DOHH2 (cell line): ENCODE measurements around the gene S100A3.

ENCODE experiments used
- H3F3A ChIP-seq: fragments of 200-600 bp; sonication (generic), shearing (Covaris generic); 2 replicates; pipeline ENCODE4 v1.6.0; 2016; ENCODE audit warnings: antibody characterized with exemption, mild to moderate bottlenecking; ENCODE audit not compliant: control insufficient read depth, insufficient read depth
- H3K27ac ChIP-seq: fragments of 200-600 bp; sonication (generic); 2 replicates; pipeline ENCODE4 v1.5.1; 2014; ENCODE audit warnings: low read depth, mild to moderate bottlenecking, low read length, moderate library complexity
- H3K27me3 ChIP-seq: fragments of 200-600 bp; sonication (generic); 2 replicates; pipeline ENCODE4 v1.6.1; 2014; ENCODE audit warnings: mild to moderate bottlenecking, low read length, mixed read lengths; ENCODE audit not compliant: control insufficient read depth
- H3K36me3 ChIP-seq: fragments of 200-600 bp; sonication (generic); 2 replicates; pipeline ENCODE4 v1.6.1; 2014; ENCODE audit warnings: mild to moderate bottlenecking, low read length, moderate library complexity, mixed read lengths; ENCODE audit not compliant: control insufficient read depth
- H3K4me1 ChIP-seq: fragments of 200-600 bp; sonication (generic); 2 replicates; pipeline ENCODE4 v1.6.1; 2014; ENCODE audit warnings: mild to moderate bottlenecking, low read length, mixed read lengths; ENCODE audit not compliant: control insufficient read depth
- H3K4me2 ChIP-seq: fragments of 200-600 bp; sonication (generic); 2 replicates; pipeline ENCODE4 v1.6.0; 2014; ENCODE audit warnings: mild to moderate bottlenecking, low read length, moderate library complexity
- H3K4me3 ChIP-seq: fragments of 200-600 bp; sonication (generic); 2 replicates; pipeline ENCODE4 v1.5.1; 2014; ENCODE audit warnings: mild to moderate bottlenecking, low read length, mixed read lengths
- H3K79me2 ChIP-seq: fragments of 200-600 bp; sonication (generic); 2 replicates; pipeline ENCODE4 v1.6.1; 2014; ENCODE audit warnings: mild to moderate bottlenecking, low read length, mixed read lengths; ENCODE audit not compliant: control insufficient read depth
- H3K9me2 ChIP-seq: fragments of 200-600 bp; sonication (generic); replicated peaks from 2 replicates; pipeline ENCODE4 v1.6.1; 2014; ENCODE audit warnings: mild to moderate bottlenecking, low read length, mixed read lengths; ENCODE audit not compliant: control insufficient read depth
- H3K9me3 ChIP-seq: fragments of 200-600 bp; sonication (generic); 2 replicates; pipeline ENCODE4 v1.6.1; 2014; ENCODE audit warnings: antibody characterized with exemption, low read length, mixed read lengths; ENCODE audit not compliant: control insufficient read depth, insufficient read depth
- H4K20me1 ChIP-seq: fragments of 200-600 bp; sonication (generic); 2 replicates; pipeline ENCODE4 v1.6.0; 2014; ENCODE audit warnings: low read depth, mild to moderate bottlenecking, antibody characterized with exemption, low read length, moderate library complexity; ENCODE audit not compliant: control insufficient read depth, insufficient read depth
- EZH2phosphoT487 ChIP-seq: fragments of 200-600 bp; sonication (generic); IDR thresholded peaks from 2 replicates; pipeline ENCODE4 v1.6.1; 2017; ENCODE audit warnings: borderline replicate concordance, mild to moderate bottlenecking, antibody characterized with exemption, low read length, moderate library complexity, mixed read lengths
- TF ChIP-seq, protein P1 (sequence below): fragments of 200-600 bp; sonication (generic); IDR thresholded peaks from one replicate; pipeline ENCODE4 v1.5.1; 2014; ENCODE audit warnings: antibody characterized with exemption, mild to moderate bottlenecking, low read depth, low read length; ENCODE audit not compliant: poor library complexity, severe bottlenecking

Gene S100A3

GRCh38 chr1:153537376-153537730 lies 11.7 kb downstream of the S100A3 start:
- Histone ChIP-seq H3K4me2 (no peak overlapping the region), H3F3A (no peaks in the 10 kb centered on the region), H3K4me3 (no peak overlapping the region), H3K9me3 (no peaks in the 10 kb centered on the region), H3K27me3 (peaks cover 26% of the 10 kb centered on the region), H3K79me2 (no peaks in the 10 kb centered on the region), H3K9me2 (no peaks in the 10 kb centered on the region), H3K36me3 (no peaks in the 10 kb centered on the region), H3K4me1 (peaks cover 6% of the 10 kb centered on the region; the same call in 1 of the 2 replicates), H4K20me1 (no peaks in the 10 kb centered on the region), H3K27ac (no peak overlapping the region)
- TF ChIP-seq, protein P1, sequence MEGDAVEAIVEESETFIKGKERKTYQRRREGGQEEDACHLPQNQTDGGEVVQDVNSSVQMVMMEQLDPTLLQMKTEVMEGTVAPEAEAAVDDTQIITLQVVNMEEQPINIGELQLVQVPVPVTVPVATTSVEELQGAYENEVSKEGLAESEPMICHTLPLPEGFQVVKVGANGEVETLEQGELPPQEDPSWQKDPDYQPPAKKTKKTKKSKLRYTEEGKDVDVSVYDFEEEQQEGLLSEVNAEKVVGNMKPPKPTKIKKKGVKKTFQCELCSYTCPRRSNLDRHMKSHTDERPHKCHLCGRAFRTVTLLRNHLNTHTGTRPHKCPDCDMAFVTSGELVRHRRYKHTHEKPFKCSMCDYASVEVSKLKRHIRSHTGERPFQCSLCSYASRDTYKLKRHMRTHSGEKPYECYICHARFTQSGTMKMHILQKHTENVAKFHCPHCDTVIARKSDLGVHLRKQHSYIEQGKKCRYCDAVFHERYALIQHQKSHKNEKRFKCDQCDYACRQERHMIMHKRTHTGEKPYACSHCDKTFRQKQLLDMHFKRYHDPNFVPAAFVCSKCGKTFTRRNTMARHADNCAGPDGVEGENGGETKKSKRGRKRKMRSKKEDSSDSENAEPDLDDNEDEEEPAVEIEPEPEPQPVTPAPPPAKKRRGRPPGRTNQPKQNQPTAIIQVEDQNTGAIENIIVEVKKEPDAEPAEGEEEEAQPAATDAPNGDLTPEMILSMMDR: no peak
- TF ChIP-seq EZH2phosphoT487: no peak

DNA sequence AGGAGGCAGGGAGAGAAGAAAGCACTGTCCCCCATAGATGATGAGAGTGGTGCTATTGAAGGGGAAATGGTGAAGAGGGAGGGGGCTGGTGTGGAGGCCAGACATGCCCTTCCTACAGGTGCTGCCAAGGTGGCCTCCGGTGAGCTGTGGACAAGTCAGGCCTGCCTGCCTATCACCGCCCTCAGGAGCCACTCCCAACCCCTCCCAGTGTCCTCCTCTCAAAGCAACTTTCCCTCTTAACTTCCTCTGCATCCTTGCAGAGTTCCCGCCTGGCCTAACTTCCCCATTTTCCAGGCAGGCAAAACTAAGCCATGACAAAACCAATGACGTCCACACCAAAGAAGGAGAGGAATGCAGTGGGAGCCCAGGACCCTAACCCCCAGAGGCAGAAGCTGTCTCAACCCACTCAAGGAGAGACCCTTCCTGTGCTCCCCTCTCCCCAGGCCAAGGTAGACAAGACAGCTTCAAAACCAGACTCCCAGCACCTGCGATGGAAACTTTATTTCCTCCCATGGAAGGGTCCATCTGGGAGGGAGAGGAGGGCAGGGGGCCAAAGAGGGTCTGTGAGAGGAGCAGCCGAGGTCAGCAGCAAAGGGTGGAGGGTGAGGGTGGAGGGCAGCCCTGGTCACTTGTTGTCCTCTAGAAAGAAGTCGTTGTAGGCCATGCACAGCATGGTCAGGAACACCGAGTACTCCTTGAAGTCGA lies 12.2 kb downstream of the S100A3 start:
- Histone ChIP-seq H3K9me3 (no peaks in the 10 kb centered on the region), H3K4me1 (peaks cover 6% of the 10 kb centered on the region; the same call in 1 of the 2 replicates), H3K27ac (no peak overlapping the region), H3K4me2 (no peak overlapping the region; the same call in 1 of the 2 replicates), H3K27me3 (peaks cover 28% of the 10 kb centered on the region), H3K9me2 (no peaks in the 10 kb centered on the region), H3K79me2 (no peaks in the 10 kb centered on the region), H3K4me3 (no peak overlapping the region), H3K36me3 (no peaks in the 10 kb centered on the region), H3F3A (no peaks in the 10 kb centered on the region), H4K20me1 (no peaks in the 10 kb centered on the region)
- no peak for TF ChIP-seq EZH2phosphoT487
- TF ChIP-seq, protein P1: no peak

DNA sequence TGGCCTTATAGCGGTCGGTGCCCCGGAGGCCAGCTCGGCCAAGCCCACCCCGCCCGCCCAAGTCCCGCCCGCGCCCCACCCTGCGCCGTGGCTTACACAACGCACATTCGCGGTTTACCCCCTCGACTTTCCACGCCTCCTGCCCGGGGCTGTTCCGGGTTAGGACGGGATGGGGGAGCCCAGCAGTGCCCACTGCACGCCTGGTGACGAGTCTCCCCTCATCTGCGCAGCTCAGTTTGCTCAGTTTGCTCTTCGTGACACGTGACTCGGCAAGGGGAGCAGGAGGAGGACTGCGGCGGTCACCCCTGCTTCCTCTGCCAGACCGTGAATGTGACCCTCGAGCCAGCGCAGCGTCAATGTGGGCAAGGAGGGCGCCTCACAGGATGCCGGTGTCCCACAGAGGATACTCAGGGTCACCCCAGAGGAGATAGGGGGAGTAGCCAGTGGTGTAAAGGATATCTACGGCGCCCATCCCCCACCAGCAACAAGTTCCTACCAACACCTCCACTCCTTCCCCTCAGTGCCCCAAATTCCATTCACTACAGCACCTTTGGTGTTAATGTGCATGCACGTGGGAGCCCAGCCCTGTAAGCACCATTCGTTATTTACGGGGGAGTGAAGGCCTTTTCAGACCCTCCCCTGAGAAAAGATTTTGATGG lies 12.9 kb downstream of the S100A3 start:
- Histone ChIP-seq H3K9me3 (no peaks in the 10 kb centered on the region), H3F3A (no peaks in the 10 kb centered on the region), H4K20me1 (no peaks in the 10 kb centered on the region), H3K27me3 (peaks cover 30% of the 10 kb centered on the region), H3K4me1 (peaks cover 6% of the 10 kb centered on the region; the same call in 1 of the 2 replicates), H3K79me2 (no peaks in the 10 kb centered on the region), H3K4me2 (peak overlapping the region; percentile 62), H3K36me3 (no peaks in the 10 kb centered on the region), H3K27ac (no peak overlapping the region), H3K9me2 (no peaks in the 10 kb centered on the region), H3K4me3 (peak overlapping the region; percentile 48)
- TF ChIP-seq EZH2phosphoT487: no peak
- TF ChIP-seq, protein P1: no peak
